K562 (cell line): Measurements from ENCODE around the gene MACF1.
"Not testable (repeated sequence)": the region's sequence is repeated elsewhere in the genome, so short reads cannot be mapped to it uniquely, and the experiment has no call there.

Source experiments
- JUN ChIP-seq, 2 experiments: sonication (generic) in 1 of 2; formaldehyde crosslinking in 1 of 2; IDR thresholded peaks; 2 replicates each; pipeline versions ENCODE4 v1.6.1 to v1.8.0; 2012 to 2022; ENCODE audit warnings: borderline replicate concordance in 2 of 2, mild to moderate bottlenecking in 2 of 2, improper control_type of control experiment in 1 of 2, low read depth in 1 of 2, low read length in 1 of 2, missing genetic modification reagents in 1 of 2
- MBD2 ChIP-seq: sonication (generic); IDR thresholded peaks from 2 replicates; pipeline ENCODE4 v1.6.1; 2016; ENCODE audit warnings: low read depth, borderline replicate concordance
- NRF1 ChIP-seq, 2 experiments: fragments of 450-650 bp; IDR thresholded peaks in 1 of 2; conservative IDR thresholded peaks in 1 of 2; 2 replicates each; pipeline ENCODE4 v1.6.1; 2014; ENCODE audit warnings: mild to moderate bottlenecking in 2 of 2
- POLR2A ChIP-seq: fragments of 450-650 bp; conservative IDR thresholded peaks from 2 replicates; pipeline ENCODE4 v1.6.1; 2016
- SP1 ChIP-seq: sonication (generic); formaldehyde crosslinking; IDR thresholded peaks from 2 replicates; pipeline ENCODE4 v1.8.1; 2022; ENCODE audit warnings: mild to moderate bottlenecking, missing genetic modification reagents
- STAT5A ChIP-seq: IDR thresholded peaks from 2 replicates; pipeline ENCODE4 v1.6.1; 2012; ENCODE audit warnings: low read length, inconsistent platforms, borderline replicate concordance

GRCh38 chr1:39467108-39467720 is 262.7 kb downstream of the MACF1 start:
- not testable (repeated sequence) for TF ChIP-seq JUN (IDR thresholded peaks at IDR 0.05; ENCODE audit: borderline replicate concordance, low read depth, low read length); JUN (CRISPR knock-in tag; IDR thresholded peaks at IDR 0.05; ENCODE audit: borderline replicate concordance); NRF1 (conservative IDR thresholded peaks at IDR 0.05 in 1 of 2, IDR thresholded peaks at IDR 0.05 in 1 of 2); MBD2; STAT5A; SP1 (CRISPR knock-in tag); POLR2A
